Gastroesophageal sphincter (tissue), 4 donors: ENCODE data around the gene DVL2. TPM values are rescaled to one million over a fixed set of nuclear protein-coding genes. Genes with fewer than 3 reads are reported as not detected.
A peak's percentile ranks its signal among the peaks of the same experiment; 100 is the strongest.

Experiments used
- ATAC-seq: fragments of 150-250 bp; one replicate; pipeline ENCODE4 v1.9.1; 2016; ENCODE audit warnings: mild to moderate bottlenecking, moderate library complexity
- H3K27ac ChIP-seq, 4 donors: fragments of 200-600 bp; sonication (generic) in 3 of 4; 1 replicate in 3 of 4; 2 replicates in 1 of 4; pipeline ENCODE4 v1.5.1; 2016 to 2019
- H3K27me3 ChIP-seq: fragments of 200-600 bp; sonication (generic); one replicate; pipeline ENCODE4 v1.5.1; 2019
- H3K36me3 ChIP-seq, 2 donors: fragments of 200-600 bp; sonication (generic); one replicate each; pipeline ENCODE4 v1.5.1; 2019; ENCODE audit warnings: control low read depth in 1 of 2
- H3K4me1 ChIP-seq, 3 donors: fragments of 200-600 bp; sonication (generic); 1 replicate in 2 of 3; 2 replicates in 1 of 3; pipeline ENCODE4 v1.5.1; 2016 to 2019; ENCODE audit warnings: control low read depth in 2 of 3
- H3K4me3 ChIP-seq, 2 donors: fragments of 200-600 bp; sonication (generic); one replicate each; pipeline ENCODE4 v1.5.1; 2019; ENCODE audit warnings: mild to moderate bottlenecking in 1 of 2, moderate library complexity in 1 of 2
- H3K9me3 ChIP-seq, 3 donors: fragments of 200-600 bp; sonication (generic); one replicate each; pipeline ENCODE4 v1.5.1; 2017 to 2019; ENCODE audit warnings: control low read depth in 2 of 3
- CTCF ChIP-seq, 4 experiments: fragments of 200-600 bp in 2 of 4; fragments of 450-650 bp in 2 of 4; sonication (generic) in 1 of 4; IDR thresholded peaks; one replicate each; pipeline ENCODE4 v1.5.1; 2017 to 2019; ENCODE audit warnings: antibody characterized with exemption in 4 of 4, mild to moderate bottlenecking in 2 of 4, moderate library complexity in 2 of 4
- EP300 ChIP-seq: sonication (generic); formaldehyde crosslinking; IDR thresholded peaks from one replicate; pipeline ENCODE4 v1.6.1; 2017; ENCODE audit warnings: antibody characterized with exemption, mild to moderate bottlenecking
- POLR2A ChIP-seq, 2 donors: fragments of 450-650 bp; IDR thresholded peaks; one replicate each; pipeline ENCODE4 v1.6.1; 2017; ENCODE audit warnings: antibody characterized with exemption in 2 of 2, mild to moderate bottlenecking in 2 of 2, moderate library complexity in 1 of 2
- POLR2AphosphoS5 ChIP-seq: sonication (generic); formaldehyde crosslinking; IDR thresholded peaks from one replicate; pipeline ENCODE4 v1.6.1; 2017; ENCODE audit warnings: antibody characterized with exemption
- WGBS, 2 donors: methylation state at CpG; one replicate each; pipeline ENCODE4 v1.1.5; 2018; ENCODE audit warnings: low coverage in 1 of 2; 5-methylcytosine and 5-hydroxymethylcytosine counted together
- total RNA-seq, 4 donors: library from RNA; depleted of rRNA; stranded (reverse); fragments of >200 nt; gene quantifications; one replicate each; pipeline ENCODE4 v1.1.0, GENCODE V29; 2016

DVL2 gene
- total RNA-seq, 4 donors from 2014 or later, result 33.0 to 53.9 (median 45.0) TPM

- 78% methylated on average over 10 of the region's 10 CpGs; no CpG with 5 or more reads in 1 of the 2 donors for WGBS, 2 donors
- peak overlapping the region in 2 of 4 donors; percentile 25 to 62 for H3K27ac ChIP-seq
- H3K4me3 ChIP-seq, result no peak overlapping the region
- no peak for ATAC-seq
- H3K4me1 ChIP-seq, result peaks cover 2 to 34% (median 6%) of the 10 kb centered on the region in 3 donors
- TF ChIP-seq POLR2AphosphoS5, result peak; percentile 20
- TF ChIP-seq CTCF (IDR thresholded peaks at IDR 0.05), result no peak
- no peak for TF ChIP-seq EP300
- TF ChIP-seq POLR2A (IDR thresholded peaks at IDR 0.05), result no peak
- H3K27me3 ChIP-seq, result no peaks in the 10 kb centered on the region
- peaks cover 0 to 82% of the 10 kb centered on the region in 2 donors for H3K36me3 ChIP-seq
- H3K9me3 ChIP-seq, result no peaks in the 10 kb centered on the region
These were observed 10.2 kb downstream of the DVL2 start for GRCh38 chr17:7224110-7224509.

- no CpG with 5 or more reads among the region's 4 CpGs for WGBS, 2 donors
These were observed 10.9 kb downstream of the DVL2 start for GRCh38 chr17:7223375-7223774.

GRCh38 chr17:7222972-7223292 lies 11.4 kb downstream of the DVL2 start:
- ATAC-seq, result no peak
- TF ChIP-seq POLR2AphosphoS5 (no peak), CTCF (IDR thresholded peaks at IDR 0.05) (no peak), EP300 (no peak), POLR2A (IDR thresholded peaks at IDR 0.05) (no peak)
- Histone ChIP-seq H3K4me3 (no peak overlapping the region), H3K27ac (peak overlapping the region in 3 of 4 donors; percentile 7 to 88 (median 38)), H3K36me3 (peaks cover 0 to 70% of the 10 kb centered on the region in 2 donors), H3K9me3 (no peaks in the 10 kb centered on the region), H3K27me3 (no peaks in the 10 kb centered on the region), H3K4me1 (peaks cover 2 to 45% (median 11%) of the 10 kb centered on the region in 3 donors)
- WGBS, 2 donors, result 20% methylated on average over 1 of the region's 7 CpGs; no CpG with 5 or more reads in 1 of the 2 donors

More at GRCh38 chr17:7223375-7223774, 10.9 kb downstream of the DVL2 start:
- ATAC-seq, result no peak
- Histone ChIP-seq H3K9me3 (no peaks in the 10 kb centered on the region), H3K27ac (peak overlapping the region in 2 of 4 donors; percentile 7 to 38), H3K36me3 (peaks cover 0 to 75% of the 10 kb centered on the region in 2 donors), H3K27me3 (no peaks in the 10 kb centered on the region), H3K4me1 (peaks cover 2 to 41% (median 7%) of the 10 kb centered on the region in 3 donors), H3K4me3 (no peak overlapping the region)
- TF ChIP-seq CTCF (IDR thresholded peaks at IDR 0.05) (no peak), EP300 (no peak), POLR2AphosphoS5 (no peak), POLR2A (IDR thresholded peaks at IDR 0.05) (no peak)

- no peak for ATAC-seq
- Histone ChIP-seq H3K27ac (peak overlapping the region in 3 of 4 donors; percentile 88 to 98 (median 97)), H3K9me3 (no peaks in the 10 kb centered on the region), H3K4me1 (peaks cover 2 to 50% (median 15%) of the 10 kb centered on the region in 3 donors), H3K4me3 (no peak overlapping the region), H3K36me3 (peaks cover 0 to 64% of the 10 kb centered on the region in 2 donors), H3K27me3 (no peaks in the 10 kb centered on the region)
- 60 to 65% methylated on average over 6 of the region's 15 CpGs for WGBS, 2 donors
- TF ChIP-seq EP300 (no peak), CTCF (IDR thresholded peaks at IDR 0.05) (no peak), POLR2AphosphoS5 (no peak), POLR2A (IDR thresholded peaks at IDR 0.05) (no peak)
These were observed 12.0 kb downstream of the DVL2 start for GRCh38 chr17:7222093-7222971.
